GM21526 (cell line): ENCODE results near the gene IRF3.
"Not testable (repeated sequence)": the region's sequence is repeated elsewhere in the genome, so short reads cannot be mapped to it uniquely, and the experiment has no call there.

Experiments
- ATAC-seq: cut with Tn5 transposase; IDR thresholded peaks from one replicate; pipeline ENCODE4 v1.9.1; 2021; ENCODE audit warnings: moderate library complexity; ENCODE audit not compliant: unreplicated experiment, low FRiP score

The IRF3 gene

GRCh38 chr19:49631610-49632192 lies 34.0 kb downstream of the IRF3 start:
- no peak for ATAC-seq

GRCh38 chr19:49631014-49631588 lies 34.6 kb downstream of the IRF3 start:
- ATAC-seq: no peak

- ATAC-seq: no peak
These were observed 36.0 kb downstream of the IRF3 start for GRCh38 chr19:49629659-49630058.

GRCh38 chr19:49626226-49626625 lies 39.4 kb downstream of the IRF3 start:
- no peak for ATAC-seq

- no peak for ATAC-seq
These were observed 40.4 kb downstream of the IRF3 start for GRCh38 chr19:49624967-49625910.

GRCh38 chr19:49617860-49618259 lies 47.8 kb downstream of the IRF3 start:
- not testable (repeated sequence) for ATAC-seq

- no peak for ATAC-seq
These were observed 48.7 kb downstream of the IRF3 start for GRCh38 chr19:49616945-49617344.

GRCh38 chr19:49616532-49616931 lies 49.1 kb downstream of the IRF3 start:
- ATAC-seq: no peak

- no peak for ATAC-seq
These were observed 49.8 kb downstream of the IRF3 start for GRCh38 chr19:49615861-49616260.

GRCh38 chr19:49614096-49614833 lies 51.4 kb downstream of the IRF3 start:
- no peak for ATAC-seq

- ATAC-seq: no peak
These were observed 52.3 kb downstream of the IRF3 start for GRCh38 chr19:49613374-49613773.
